HepG2 (cell line): ENCODE data around the gene NAA38. TPM values are rescaled to one million over a fixed set of nuclear protein-coding genes. Genes with fewer than 3 reads are reported as not detected.

ENCODE experiments used
- CHD4 ChIP-seq: fragments of 200-600 bp; sonication (generic); IDR thresholded peaks from 2 replicates; pipeline ENCODE4 v1.7.0; 2017; ENCODE audit warnings: mild to moderate bottlenecking, low read length, borderline replicate concordance
- ELF4 ChIP-seq: sonication (generic); formaldehyde crosslinking; IDR thresholded peaks from 2 replicates; pipeline ENCODE4 v1.5.0; 2020; ENCODE audit warnings: missing genetic modification reagents, mild to moderate bottlenecking, moderate library complexity, borderline replicate concordance
- KAT8 ChIP-seq: IDR thresholded peaks from 2 replicates; pipeline ENCODE4 v1.6.1; 2016; ENCODE audit warnings: missing genetic modification reagents, missing compliant biosample characterization
- MAZ ChIP-seq, 2 experiments: sonication (generic) in 1 of 2; formaldehyde crosslinking in 1 of 2; IDR thresholded peaks; 2 replicates each; pipeline versions ENCODE4 v1.5.0 to v1.6.1; 2012 to 2020; ENCODE audit warnings: low read depth in 2 of 2, mild to moderate bottlenecking in 2 of 2, borderline replicate concordance in 1 of 2, improper control_type of control experiment in 1 of 2, low read length in 1 of 2, missing genetic modification reagents in 1 of 2, moderate library complexity in 1 of 2
- POLR2A ChIP-seq, 2 experiments: IDR thresholded peaks; 2 replicates each; pipeline ENCODE4 v1.6.1; 2011; ENCODE audit warnings: low read depth in 2 of 2, low read length in 2 of 2, mild to moderate bottlenecking in 1 of 2, moderate library complexity in 1 of 2; ENCODE audit not compliant: insufficient read depth in 1 of 2
- POLR2G ChIP-seq: fragments of 200-400 bp; formaldehyde crosslinking; IDR thresholded peaks from 2 replicates; pipeline ENCODE4 v1.6.1; 2018; ENCODE audit warnings: mild to moderate bottlenecking, low read depth, low read length, moderate library complexity
- RBFOX2 ChIP-seq: fragments of 200-400 bp; formaldehyde crosslinking; IDR thresholded peaks from 2 replicates; pipeline ENCODE4 v1.6.1; 2017; ENCODE audit warnings: low read depth, mild to moderate bottlenecking, low read length
- REL ChIP-seq: sonication (generic); formaldehyde crosslinking; conservative IDR thresholded peaks from 2 replicates; pipeline ENCODE4 v1.8.0; 2022; ENCODE audit warnings: mild to moderate bottlenecking, missing genetic modification reagents, moderate library complexity
- SIX1 ChIP-seq: sonication (generic); formaldehyde crosslinking; IDR thresholded peaks from 2 replicates; pipeline ENCODE4 v1.4.0; 2020; ENCODE audit warnings: missing genetic modification reagents, borderline replicate concordance
- SPEN ChIP-seq: sonication (generic); formaldehyde crosslinking; IDR thresholded peaks from 2 replicates; pipeline ENCODE4 v1.5.1; 2020; ENCODE audit warnings: low read depth, mild to moderate bottlenecking, missing genetic modification reagents
- TEAD3 ChIP-seq: optimal IDR thresholded peaks from 2 replicates; pipeline ENCODE3; 2016; ENCODE audit warnings: borderline replicate concordance
- YY1 ChIP-seq: IDR thresholded peaks from 2 replicates; pipeline ENCODE4 v1.6.1; 2011; ENCODE audit warnings: low read length, low read depth, moderate library complexity, mild to moderate bottlenecking; ENCODE audit not compliant: insufficient read depth, insufficient replicate concordance
- ZNF879 ChIP-seq: sonication (generic); formaldehyde crosslinking; IDR thresholded peaks from 2 replicates; pipeline ENCODE4 v1.8.1; 2023; ENCODE audit warnings: missing genetic modification reagents
- polyA plus RNA-seq, 8 experiments: library from polyadenylated mRNA; depleted of rRNA in 3 of 8; stranded (reverse) in 7 of 8; unstranded in 1 of 8; fragments of >200 nt; fragmentation: Illumina TruSeq in 4 of 8; extraction: Trizol in 4 of 8; gene quantifications; 2 replicates each; pipeline versions ENCODE4 v1.2.1 to v1.2.3, GENCODE V29; 2011 to 2016; ENCODE audit warnings: low read depth in 4 of 8, missing spikeins in 1 of 8, mixed read lengths in 1 of 8; ENCODE audit not compliant: insufficient read depth in 1 of 8
- total RNA-seq, 5 experiments: library from RNA; depleted of rRNA; stranded (reverse); fragments of >200 nt; fragmentation: Illumina TruSeq; extraction: Trizol; gene quantifications; 2 replicates each; pipeline ENCODE4 v1.2.3, GENCODE V29; 2016; ENCODE audit warnings: low read depth in 1 of 5
- TF ChIP-seq, protein P1 (sequence below): sonication (generic); formaldehyde crosslinking; IDR thresholded peaks from 2 replicates; pipeline ENCODE4 v1.5.1; 2020; ENCODE audit warnings: mild to moderate bottlenecking, missing genetic modification reagents, borderline replicate concordance
- TF ChIP-seq, protein P2 (sequence below): sonication (generic); formaldehyde crosslinking; IDR thresholded peaks from 2 replicates; pipeline ENCODE4 v1.5.0; 2020; ENCODE audit warnings: mild to moderate bottlenecking, missing genetic modification reagents, moderate library complexity
- TF ChIP-seq, protein P3 (sequence below): IDR thresholded peaks from 2 replicates; pipeline ENCODE4 v1.6.1; 2016; ENCODE audit warnings: control low read depth
- TF ChIP-seq, protein P4 (sequence below), 2 experiments: sonication (generic) in 1 of 2; formaldehyde crosslinking in 1 of 2; IDR thresholded peaks; 2 replicates each; pipeline versions ENCODE4 v1.5.1 to v1.6.1; 2011 to 2020; ENCODE audit warnings: borderline replicate concordance in 1 of 2, low read depth in 1 of 2, low read length in 1 of 2, mild to moderate bottlenecking in 1 of 2, missing genetic modification reagents in 1 of 2, moderate library complexity in 1 of 2

NAA38 gene
- total and polyA plus RNA-seq, 2 of the 13 experiments (the other 11 are each of a cell fraction or from before 2014, with no cell fraction given): 46.9 to 91.6 TPM

DNA sequence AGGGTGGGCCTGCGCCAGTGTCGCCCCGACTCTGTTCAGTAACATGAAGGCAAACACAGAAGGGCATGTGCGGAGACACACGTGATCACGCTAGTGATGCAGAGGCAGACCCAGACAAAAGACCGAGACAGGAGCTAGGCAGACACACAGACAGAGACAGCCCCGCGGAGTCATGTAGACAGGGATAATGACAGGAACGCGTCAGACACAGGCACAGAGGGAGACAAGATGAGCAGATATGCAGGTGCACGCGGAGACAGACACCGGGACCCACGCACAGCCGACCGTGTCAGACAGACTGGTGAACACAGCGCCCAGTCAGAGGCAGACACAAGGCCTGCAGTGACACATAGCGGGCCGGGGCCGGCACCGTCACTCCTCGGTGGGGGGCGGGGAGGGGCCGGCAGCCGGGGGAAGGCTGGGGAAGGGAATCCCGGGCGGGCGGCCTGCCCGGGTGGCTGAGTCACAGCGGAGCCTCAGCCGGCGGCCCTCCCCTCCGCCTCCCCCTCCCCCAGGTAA is 15.9 kb downstream of the NAA38 start (continued):
- TF ChIP-seq MAZ (IDR thresholded peaks at IDR 0.05; ENCODE audit: borderline replicate concordance, low read depth, low read length): no peak
- TF ChIP-seq MAZ (CRISPR knock-in tag; IDR thresholded peaks at IDR 0.05; ENCODE audit: low read depth): peak; percentile 28
- TF ChIP-seq, protein P1, sequence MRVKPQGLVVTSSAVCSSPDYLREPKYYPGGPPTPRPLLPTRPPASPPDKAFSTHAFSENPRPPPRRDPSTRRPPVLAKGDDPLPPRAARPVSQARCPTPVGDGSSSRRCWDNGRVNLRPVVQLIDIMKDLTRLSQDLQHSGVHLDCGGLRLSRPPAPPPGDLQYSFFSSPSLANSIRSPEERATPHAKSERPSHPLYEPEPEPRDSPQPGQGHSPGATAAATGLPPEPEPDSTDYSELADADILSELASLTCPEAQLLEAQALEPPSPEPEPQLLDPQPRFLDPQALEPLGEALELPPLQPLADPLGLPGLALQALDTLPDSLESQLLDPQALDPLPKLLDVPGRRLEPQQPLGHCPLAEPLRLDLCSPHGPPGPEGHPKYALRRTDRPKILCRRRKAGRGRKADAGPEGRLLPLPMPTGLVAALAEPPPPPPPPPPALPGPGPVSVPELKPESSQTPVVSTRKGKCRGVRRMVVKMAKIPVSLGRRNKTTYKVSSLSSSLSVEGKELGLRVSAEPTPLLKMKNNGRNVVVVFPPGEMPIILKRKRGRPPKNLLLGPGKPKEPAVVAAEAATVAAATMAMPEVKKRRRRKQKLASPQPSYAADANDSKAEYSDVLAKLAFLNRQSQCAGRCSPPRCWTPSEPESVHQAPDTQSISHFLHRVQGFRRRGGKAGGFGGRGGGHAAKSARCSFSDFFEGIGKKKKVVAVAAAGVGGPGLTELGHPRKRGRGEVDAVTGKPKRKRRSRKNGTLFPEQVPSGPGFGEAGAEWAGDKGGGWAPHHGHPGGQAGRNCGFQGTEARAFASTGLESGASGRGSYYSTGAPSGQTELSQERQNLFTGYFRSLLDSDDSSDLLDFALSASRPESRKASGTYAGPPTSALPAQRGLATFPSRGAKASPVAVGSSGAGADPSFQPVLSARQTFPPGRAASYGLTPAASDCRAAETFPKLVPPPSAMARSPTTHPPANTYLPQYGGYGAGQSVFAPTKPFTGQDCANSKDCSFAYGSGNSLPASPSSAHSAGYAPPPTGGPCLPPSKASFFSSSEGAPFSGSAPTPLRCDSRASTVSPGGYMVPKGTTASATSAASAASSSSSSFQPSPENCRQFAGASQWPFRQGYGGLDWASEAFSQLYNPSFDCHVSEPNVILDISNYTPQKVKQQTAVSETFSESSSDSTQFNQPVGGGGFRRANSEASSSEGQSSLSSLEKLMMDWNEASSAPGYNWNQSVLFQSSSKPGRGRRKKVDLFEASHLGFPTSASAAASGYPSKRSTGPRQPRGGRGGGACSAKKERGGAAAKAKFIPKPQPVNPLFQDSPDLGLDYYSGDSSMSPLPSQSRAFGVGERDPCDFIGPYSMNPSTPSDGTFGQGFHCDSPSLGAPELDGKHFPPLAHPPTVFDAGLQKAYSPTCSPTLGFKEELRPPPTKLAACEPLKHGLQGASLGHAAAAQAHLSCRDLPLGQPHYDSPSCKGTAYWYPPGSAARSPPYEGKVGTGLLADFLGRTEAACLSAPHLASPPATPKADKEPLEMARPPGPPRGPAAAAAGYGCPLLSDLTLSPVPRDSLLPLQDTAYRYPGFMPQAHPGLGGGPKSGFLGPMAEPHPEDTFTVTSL: no peak
- TF ChIP-seq ZNF879 (CRISPR knock-in tag): no peak
- TF ChIP-seq, protein P2, sequence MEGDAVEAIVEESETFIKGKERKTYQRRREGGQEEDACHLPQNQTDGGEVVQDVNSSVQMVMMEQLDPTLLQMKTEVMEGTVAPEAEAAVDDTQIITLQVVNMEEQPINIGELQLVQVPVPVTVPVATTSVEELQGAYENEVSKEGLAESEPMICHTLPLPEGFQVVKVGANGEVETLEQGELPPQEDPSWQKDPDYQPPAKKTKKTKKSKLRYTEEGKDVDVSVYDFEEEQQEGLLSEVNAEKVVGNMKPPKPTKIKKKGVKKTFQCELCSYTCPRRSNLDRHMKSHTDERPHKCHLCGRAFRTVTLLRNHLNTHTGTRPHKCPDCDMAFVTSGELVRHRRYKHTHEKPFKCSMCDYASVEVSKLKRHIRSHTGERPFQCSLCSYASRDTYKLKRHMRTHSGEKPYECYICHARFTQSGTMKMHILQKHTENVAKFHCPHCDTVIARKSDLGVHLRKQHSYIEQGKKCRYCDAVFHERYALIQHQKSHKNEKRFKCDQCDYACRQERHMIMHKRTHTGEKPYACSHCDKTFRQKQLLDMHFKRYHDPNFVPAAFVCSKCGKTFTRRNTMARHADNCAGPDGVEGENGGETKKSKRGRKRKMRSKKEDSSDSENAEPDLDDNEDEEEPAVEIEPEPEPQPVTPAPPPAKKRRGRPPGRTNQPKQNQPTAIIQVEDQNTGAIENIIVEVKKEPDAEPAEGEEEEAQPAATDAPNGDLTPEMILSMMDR (CRISPR knock-in tag): peak; percentile 66
- TF ChIP-seq, protein P3, sequence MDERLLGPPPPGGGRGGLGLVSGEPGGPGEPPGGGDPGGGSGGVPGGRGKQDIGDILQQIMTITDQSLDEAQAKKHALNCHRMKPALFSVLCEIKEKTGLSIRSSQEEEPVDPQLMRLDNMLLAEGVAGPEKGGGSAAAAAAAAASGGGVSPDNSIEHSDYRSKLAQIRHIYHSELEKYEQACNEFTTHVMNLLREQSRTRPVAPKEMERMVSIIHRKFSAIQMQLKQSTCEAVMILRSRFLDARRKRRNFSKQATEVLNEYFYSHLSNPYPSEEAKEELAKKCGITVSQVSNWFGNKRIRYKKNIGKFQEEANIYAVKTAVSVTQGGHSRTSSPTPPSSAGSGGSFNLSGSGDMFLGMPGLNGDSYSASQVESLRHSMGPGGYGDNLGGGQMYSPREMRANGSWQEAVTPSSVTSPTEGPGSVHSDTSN: no peak
- TF ChIP-seq, protein P4, sequence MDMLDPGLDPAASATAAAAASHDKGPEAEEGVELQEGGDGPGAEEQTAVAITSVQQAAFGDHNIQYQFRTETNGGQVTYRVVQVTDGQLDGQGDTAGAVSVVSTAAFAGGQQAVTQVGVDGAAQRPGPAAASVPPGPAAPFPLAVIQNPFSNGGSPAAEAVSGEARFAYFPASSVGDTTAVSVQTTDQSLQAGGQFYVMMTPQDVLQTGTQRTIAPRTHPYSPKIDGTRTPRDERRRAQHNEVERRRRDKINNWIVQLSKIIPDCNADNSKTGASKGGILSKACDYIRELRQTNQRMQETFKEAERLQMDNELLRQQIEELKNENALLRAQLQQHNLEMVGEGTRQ (IDR thresholded peaks at IDR 0.05; ENCODE audit: low read depth, low read length): peak; percentile 61; the same call in 1 of the 2 replicates
- TF ChIP-seq, protein P4 (CRISPR knock-in tag; IDR thresholded peaks at IDR 0.05; ENCODE audit: borderline replicate concordance): no peak
- TF ChIP-seq POLR2A (IDR thresholded peaks at IDR 0.05; ENCODE audit: insufficient read depth in 1 of 2, low read depth in 2 of 2, low read length in 2 of 2): peak; percentile 45 to 73; a peak in 3 of 4 replicates
- no peak for TF ChIP-seq YY1
- no peak for TF ChIP-seq KAT8 (CRISPR knock-in tag)
- no peak for TF ChIP-seq REL (CRISPR knock-in tag)
- peak; percentile 20 for TF ChIP-seq TEAD3
- TF ChIP-seq SIX1: no peak
- TF ChIP-seq RBFOX2: no peak
- TF ChIP-seq CHD4: 0 out of 2 replicates have a peak, but pooled peaks have one; percentile 4
- peak; percentile 11; the same call in 1 of the 2 replicates for TF ChIP-seq POLR2G
- TF ChIP-seq ELF4 (CRISPR knock-in tag): no peak
- TF ChIP-seq SPEN: no peak; the same call in none of the 2 replicates
